ENCODE measurements around the gene TMEM30B. TPM values are rescaled to one million over a fixed set of nuclear protein-coding genes. Genes with fewer than 3 reads are reported as not detected.

The TMEM30B gene
- total RNA-seq, 2 experiments from 2014 or later: 1.7 to 1.8 TPM

DNA sequence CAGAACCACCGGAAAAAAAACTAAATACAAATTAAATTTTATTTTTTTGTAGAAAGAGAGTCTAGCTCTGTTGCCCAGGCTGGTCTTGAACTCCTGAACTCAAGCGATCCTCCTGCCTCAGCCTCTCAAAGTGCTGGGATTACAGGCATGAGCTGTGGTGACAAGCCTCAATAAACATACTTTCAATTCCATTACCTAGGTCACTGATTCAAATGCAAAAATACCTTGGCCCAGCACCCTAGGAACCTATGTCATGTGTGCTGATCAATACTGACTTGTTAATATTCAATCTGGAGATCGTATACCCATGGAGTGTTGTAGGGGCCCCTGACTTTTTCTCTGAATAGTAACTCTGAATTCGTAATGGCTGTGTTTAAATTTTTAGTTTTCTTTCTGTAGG is 7.1 kb upstream of the TMEM30B start:
- H3K27me3 Mint-ChIP-seq: no peaks in the 10 kb centered on the region
- POLR2A ChIA-PET: interaction anchor here (0.6 kb wide), 1 partner anchor 263 kb away, joined by 3 read pairs; no protein-coding TSS in a partner anchor

DNA sequence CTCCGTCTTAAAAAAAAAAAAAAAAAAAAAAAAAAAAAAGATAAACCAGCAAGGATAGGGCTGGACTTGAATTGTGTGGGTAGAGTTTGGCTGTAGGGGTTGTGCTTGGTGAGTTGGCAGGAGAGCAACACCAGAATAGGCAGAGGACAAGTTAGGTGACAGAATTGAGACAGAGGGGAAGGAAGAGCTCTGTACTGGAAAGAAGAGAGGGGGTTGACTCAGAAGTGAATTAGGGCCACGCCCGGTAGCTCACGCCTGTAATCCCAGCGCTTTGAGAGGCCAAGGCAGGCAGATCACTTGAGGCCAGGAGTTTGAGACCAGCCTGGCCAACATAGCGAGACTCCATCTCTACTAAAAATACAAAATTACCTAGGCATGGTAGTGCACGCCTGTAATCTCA is 6.1 kb upstream of the TMEM30B start:
- Mint-ChIP-seq H3K4me3 (no peak overlapping the region), H3K27ac (no peak overlapping the region), H3K36me3 (ENCODE audit: low read depth) (no peaks in the 10 kb centered on the region), H3K27me3 (no peaks in the 10 kb centered on the region), H3K4me1 (ENCODE audit: low read depth) (peaks cover 20% of the 10 kb centered on the region), H3K9me3 (no peaks in the 10 kb centered on the region)
- ChIA-PET CTCF (interaction anchor here (1.3 to 3.0 kb wide), 3 partner anchors 9 to 35 kb away, joined by 5 to 10 read pairs (median 7); no protein-coding TSS in a partner anchor), POLR2A (interaction anchor here (0.9 kb wide), 1 partner anchor 192 kb away, joined by 4 read pairs; no protein-coding TSS in a partner anchor)
- ATAC-seq: no peak
- DNase-seq: no peak
- intact Hi-C loops (cut with micrococcal nuclease): no loop called here
- TF ChIP-seq, protein P1, sequence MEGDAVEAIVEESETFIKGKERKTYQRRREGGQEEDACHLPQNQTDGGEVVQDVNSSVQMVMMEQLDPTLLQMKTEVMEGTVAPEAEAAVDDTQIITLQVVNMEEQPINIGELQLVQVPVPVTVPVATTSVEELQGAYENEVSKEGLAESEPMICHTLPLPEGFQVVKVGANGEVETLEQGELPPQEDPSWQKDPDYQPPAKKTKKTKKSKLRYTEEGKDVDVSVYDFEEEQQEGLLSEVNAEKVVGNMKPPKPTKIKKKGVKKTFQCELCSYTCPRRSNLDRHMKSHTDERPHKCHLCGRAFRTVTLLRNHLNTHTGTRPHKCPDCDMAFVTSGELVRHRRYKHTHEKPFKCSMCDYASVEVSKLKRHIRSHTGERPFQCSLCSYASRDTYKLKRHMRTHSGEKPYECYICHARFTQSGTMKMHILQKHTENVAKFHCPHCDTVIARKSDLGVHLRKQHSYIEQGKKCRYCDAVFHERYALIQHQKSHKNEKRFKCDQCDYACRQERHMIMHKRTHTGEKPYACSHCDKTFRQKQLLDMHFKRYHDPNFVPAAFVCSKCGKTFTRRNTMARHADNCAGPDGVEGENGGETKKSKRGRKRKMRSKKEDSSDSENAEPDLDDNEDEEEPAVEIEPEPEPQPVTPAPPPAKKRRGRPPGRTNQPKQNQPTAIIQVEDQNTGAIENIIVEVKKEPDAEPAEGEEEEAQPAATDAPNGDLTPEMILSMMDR (IDR thresholded peaks at IDR 0.05): no peak

More for the DNA sequence above, 7.1 kb upstream of the TMEM30B start:
- TF ChIP-seq, protein P1 (IDR thresholded peaks at IDR 0.05): no peak
- H3K36me3 Mint-ChIP-seq (ENCODE audit: low read depth): no peaks in the 10 kb centered on the region
- intact Hi-C loops (cut with micrococcal nuclease): no loop called here
- CTCF ChIA-PET: interaction anchor here (0.6 to 1.9 kb wide), 4 partner anchors 9 to 665 kb away, joined by 3 to 10 read pairs (median 3); no protein-coding TSS in a partner anchor
- no peak for DNase-seq
- H3K4me3 Mint-ChIP-seq: no peak overlapping the region
- peaks cover 15% of the 10 kb centered on the region for H3K4me1 Mint-ChIP-seq (ENCODE audit: low read depth)
- ATAC-seq: no peak
- no peak overlapping the region for H3K27ac Mint-ChIP-seq
- no peaks in the 10 kb centered on the region for H3K9me3 Mint-ChIP-seq

DNA sequence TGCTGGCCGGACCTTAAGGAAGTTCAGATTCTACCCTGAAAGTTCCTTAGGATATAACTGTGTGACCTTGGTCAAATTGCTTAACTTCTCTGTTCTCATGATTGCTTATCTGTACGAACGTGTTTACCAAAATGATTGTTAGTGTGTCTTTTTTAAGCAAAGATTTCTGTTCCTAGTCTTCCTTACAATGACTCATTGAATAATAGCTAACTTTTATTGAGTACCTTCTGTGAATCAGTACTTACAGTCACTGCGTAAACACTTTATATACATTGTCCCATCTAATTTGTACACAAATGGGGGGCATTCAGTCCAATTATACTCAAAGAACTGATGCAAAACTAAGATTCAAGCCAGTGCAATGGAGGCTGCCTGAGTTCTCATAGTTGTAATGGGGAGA is 4.2 kb upstream of the TMEM30B start:
- intact Hi-C loops (cut with micrococcal nuclease): no loop called here
- Mint-ChIP-seq H3K4me3 (no peak overlapping the region), H3K27me3 (no peaks in the 10 kb centered on the region), H3K36me3 (ENCODE audit: low read depth) (no peaks in the 10 kb centered on the region), H3K27ac (no peak overlapping the region), H3K4me1 (ENCODE audit: low read depth) (peaks cover 21% of the 10 kb centered on the region), H3K9me3 (no peaks in the 10 kb centered on the region)
- POLR2A ChIA-PET: interaction anchor here (0.8 to 1.3 kb wide), 3 partner anchors 11 to 45 kb away, joined by 3 read pairs; no protein-coding TSS in a partner anchor
- TF ChIP-seq, protein P1 (IDR thresholded peaks at IDR 0.05): no peak
- ATAC-seq (no peak), DNase-seq (no peak)
- CTCF ChIA-PET: interaction anchor here (0.5 to 4.8 kb wide), 27 partner anchors 9 to 935 kb away, joined by 3 to 41 read pairs (median 3); partner anchors contain the start of gene PRKCH

DNA sequence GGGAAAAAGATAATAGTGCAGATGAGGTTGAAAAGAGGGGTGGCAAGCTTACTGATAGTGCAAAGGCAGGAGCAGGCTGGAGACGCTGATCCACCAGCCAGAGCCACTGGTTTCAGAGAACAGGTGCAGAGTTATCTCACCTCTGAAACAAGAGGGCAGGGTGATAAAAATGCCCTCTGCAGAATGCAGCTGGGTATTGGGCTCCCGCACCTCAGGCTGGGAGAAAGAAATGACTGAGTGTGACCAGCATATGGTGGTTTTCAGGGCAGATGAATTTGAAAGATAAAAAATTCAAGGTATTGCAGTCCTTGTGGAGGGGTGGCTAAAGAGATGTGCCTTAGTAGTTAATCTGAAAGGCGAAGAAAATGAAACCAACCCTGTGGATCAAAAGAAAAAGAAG is 2.9 kb upstream of the TMEM30B start:
- intact Hi-C loops (cut with micrococcal nuclease): no loop called here
- TF ChIP-seq, protein P1 (IDR thresholded peaks at IDR 0.05): no peak
- ChIA-PET CTCF (interaction anchor here (1.1 to 4.8 kb wide), 6 partner anchors 9 to 554 kb away, joined by 4 to 41 read pairs (median 11); no protein-coding TSS in a partner anchor), POLR2A (no interaction called here)
- H3K9me3 Mint-ChIP-seq: no peaks in the 10 kb centered on the region
- H3K4me3 Mint-ChIP-seq: peak overlapping the region; percentile 3
- H3K27ac Mint-ChIP-seq: no peak overlapping the region
- no peak for ATAC-seq
- H3K27me3 Mint-ChIP-seq: peaks cover under 1% of the 10 kb centered on the region
- H3K4me1 Mint-ChIP-seq (ENCODE audit: low read depth): peaks cover 33% of the 10 kb centered on the region
- no peaks in the 10 kb centered on the region for H3K36me3 Mint-ChIP-seq (ENCODE audit: low read depth)
- DNase-seq: peak; percentile 27

DNA sequence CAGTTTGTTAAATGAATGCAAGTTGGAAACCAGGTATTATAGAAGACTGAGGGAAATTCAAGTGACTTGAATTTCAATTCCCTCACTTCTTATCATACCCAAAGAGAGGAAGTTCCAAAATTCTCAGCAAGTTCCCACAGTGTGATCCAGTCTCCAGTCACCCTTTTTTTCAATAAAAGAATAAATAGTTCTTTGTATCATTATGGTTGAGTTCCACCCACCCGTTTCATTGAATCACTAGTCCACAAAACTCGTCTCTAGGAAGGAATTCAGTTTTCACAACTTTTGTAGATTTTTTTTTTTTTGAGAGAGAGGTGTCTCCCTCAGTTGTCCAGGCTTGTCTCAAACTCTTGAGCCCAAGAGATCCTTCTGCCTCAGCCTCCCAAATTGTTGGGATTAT is 1.6 kb upstream of the TMEM30B start:
- peaks cover 2% of the 10 kb centered on the region for H3K27me3 Mint-ChIP-seq
- CTCF ChIA-PET: interaction anchor here (1.0 to 5.5 kb wide), 6 partner anchors 9 to 555 kb away, joined by 3 to 61 read pairs (median 10); no protein-coding TSS in a partner anchor
- no peak overlapping the region for H3K4me3 Mint-ChIP-seq
- ATAC-seq (no peak), DNase-seq (no peak)
- intact Hi-C loops (cut with micrococcal nuclease): no loop called here
- H3K9me3 Mint-ChIP-seq: no peaks in the 10 kb centered on the region
- POLR2A ChIA-PET: interaction anchor here (1.3 kb wide), 1 partner anchor 10 kb away, joined by 4 read pairs; no protein-coding TSS in a partner anchor
- H3K27ac Mint-ChIP-seq: no peak overlapping the region
- TF ChIP-seq, protein P1 (IDR thresholded peaks at IDR 0.05): no peak
- peaks cover 36% of the 10 kb centered on the region for H3K4me1 Mint-ChIP-seq (ENCODE audit: low read depth)
- no peaks in the 10 kb centered on the region for H3K36me3 Mint-ChIP-seq (ENCODE audit: low read depth)

All from activated CD8-positive, alpha-beta T cell treated with anti-CD3 and anti-CD28 coated beads for 36 hours (primary cell).